Gastrocnemius medialis (tissue), 4 donors: ENCODE results near the gene TBC1D2.

ENCODE experiments used
- POLR2A ChIP-seq, 2 donors: fragments of 450-650 bp; IDR thresholded peaks; one replicate each; pipeline ENCODE4 v1.6.1; 2017; ENCODE audit warnings: antibody characterized with exemption in 2 of 2, mild to moderate bottlenecking in 2 of 2, moderate library complexity in 2 of 2
- TF ChIP-seq, protein P1 (sequence below), 5 experiments: fragments of 450-650 bp in 3 of 5; fragments of 200-600 bp in 2 of 5; sonication (generic) in 2 of 5; IDR thresholded peaks in 4 of 5; conservative IDR thresholded peaks in 1 of 5; 1 replicate in 4 of 5; 2 replicates in 1 of 5; pipeline ENCODE4 v1.5.1; 2016 to 2019; ENCODE audit warnings: antibody characterized with exemption in 5 of 5, mild to moderate bottlenecking in 3 of 5, moderate library complexity in 3 of 5

DNA sequence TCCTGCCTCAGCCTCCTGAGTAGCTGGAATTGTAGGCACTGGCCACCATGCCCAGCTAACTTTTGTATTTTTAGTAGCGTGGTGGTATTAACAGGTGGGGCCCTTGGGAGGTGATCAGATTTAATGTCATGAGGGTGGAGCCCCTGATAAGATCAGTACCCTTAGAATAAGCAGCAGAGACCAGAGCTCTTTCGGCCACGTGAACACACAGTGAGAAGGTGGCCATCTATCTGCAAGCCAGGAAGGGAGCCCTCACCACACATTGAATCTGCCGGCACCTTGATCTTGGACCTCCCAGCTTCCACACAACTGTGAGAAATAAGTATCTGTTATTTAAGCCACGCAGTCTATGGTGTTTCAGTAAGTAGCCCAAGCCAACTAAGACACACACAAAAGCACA lies 22.5 kb downstream of the TBC1D2 start:
- no peak for TF ChIP-seq POLR2A (IDR thresholded peaks at IDR 0.05)
- TF ChIP-seq, protein P1, sequence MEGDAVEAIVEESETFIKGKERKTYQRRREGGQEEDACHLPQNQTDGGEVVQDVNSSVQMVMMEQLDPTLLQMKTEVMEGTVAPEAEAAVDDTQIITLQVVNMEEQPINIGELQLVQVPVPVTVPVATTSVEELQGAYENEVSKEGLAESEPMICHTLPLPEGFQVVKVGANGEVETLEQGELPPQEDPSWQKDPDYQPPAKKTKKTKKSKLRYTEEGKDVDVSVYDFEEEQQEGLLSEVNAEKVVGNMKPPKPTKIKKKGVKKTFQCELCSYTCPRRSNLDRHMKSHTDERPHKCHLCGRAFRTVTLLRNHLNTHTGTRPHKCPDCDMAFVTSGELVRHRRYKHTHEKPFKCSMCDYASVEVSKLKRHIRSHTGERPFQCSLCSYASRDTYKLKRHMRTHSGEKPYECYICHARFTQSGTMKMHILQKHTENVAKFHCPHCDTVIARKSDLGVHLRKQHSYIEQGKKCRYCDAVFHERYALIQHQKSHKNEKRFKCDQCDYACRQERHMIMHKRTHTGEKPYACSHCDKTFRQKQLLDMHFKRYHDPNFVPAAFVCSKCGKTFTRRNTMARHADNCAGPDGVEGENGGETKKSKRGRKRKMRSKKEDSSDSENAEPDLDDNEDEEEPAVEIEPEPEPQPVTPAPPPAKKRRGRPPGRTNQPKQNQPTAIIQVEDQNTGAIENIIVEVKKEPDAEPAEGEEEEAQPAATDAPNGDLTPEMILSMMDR (IDR thresholded peaks at IDR 0.05 in 4 of 5, conservative IDR thresholded peaks at IDR 0.05 in 1 of 5) = no peak
